Common myeloid progenitor, CD34-positive (primary cell): ENCODE data around the gene CCDC69.

Experiments used
- CTCF ChIA-PET: fragments of 350-600 bp; sonication (Branson Sonifier 250); formaldehyde crosslinking; loops from one replicate; lab custom pipeline; 2021; ENCODE audit warnings: antibody characterized with exemption; lab: Charles Lee
- POLR2A ChIA-PET: fragments of 350-600 bp; sonication (Branson Sonifier 250); formaldehyde crosslinking; loops from one replicate; lab custom pipeline; 2021; ENCODE audit warnings: antibody characterized with exemption; lab: Charles Lee
- DNase-seq, 3 donors: peaks; one replicate each; pipeline versions ENCODE4 v3.0.0 to v3.0.0-alpha.2; 2013
- H3K27ac ChIP-seq, 2 experiments: 1 replicate in 1 of 2; 2 replicates in 1 of 2; pipeline ENCODE4 v1.7.0; 2013; ENCODE audit warnings: inconsistent platforms in 2 of 2, low read length in 2 of 2, mild to moderate bottlenecking in 2 of 2, low read depth in 1 of 2, moderate library complexity in 1 of 2; ENCODE audit not compliant: severe bottlenecking in 2 of 2, insufficient read depth in 1 of 2, poor library complexity in 1 of 2
- H3K27me3 ChIP-seq, 5 experiments: replicated peaks in 2 of 5; 1 replicate in 3 of 5; 2 replicates in 2 of 5; pipeline versions ENCODE4 v1.6.1 to v1.7.0; 2013; ENCODE audit warnings: low read length in 4 of 5, mild to moderate bottlenecking in 2 of 5, moderate library complexity in 2 of 5, inconsistent platforms in 1 of 5; ENCODE audit not compliant: insufficient read depth in 5 of 5, control insufficient read depth in 4 of 5
- H3K36me3 ChIP-seq, 4 experiments: 1 replicate in 2 of 4; 2 replicates in 2 of 4; pipeline versions ENCODE4 v1.6.1 to v1.7.0; 2013; ENCODE audit warnings: low read length in 3 of 4, control low read depth in 1 of 4, mild to moderate bottlenecking in 1 of 4; ENCODE audit not compliant: control insufficient read depth in 4 of 4, insufficient read depth in 4 of 4
- H3K4me1 ChIP-seq, 4 experiments: 1 replicate in 3 of 4; 2 replicates in 1 of 4; pipeline versions ENCODE4 v1.6.1 to v1.7.1; 2013; ENCODE audit warnings: low read length in 3 of 4, mild to moderate bottlenecking in 3 of 4, control low read depth in 1 of 4, inconsistent platforms in 1 of 4, moderate library complexity in 1 of 4; ENCODE audit not compliant: control insufficient read depth in 4 of 4, insufficient read depth in 4 of 4; ENCODE audit errors: control extremely low read depth in 1 of 4
- H3K4me3 ChIP-seq, 7 experiments: 1 replicate in 4 of 7; 2 replicates in 3 of 7; pipeline versions ENCODE4 v1.5.1 to v1.7.0; 2013; ENCODE audit warnings: mild to moderate bottlenecking in 7 of 7, low read length in 6 of 7, moderate library complexity in 6 of 7, inconsistent platforms in 2 of 7, low read depth in 2 of 7, control low read depth in 1 of 7; ENCODE audit not compliant: insufficient read depth in 4 of 7, control insufficient read depth in 1 of 7; ENCODE audit errors: extremely low read depth in 1 of 7
- H3K9me3 ChIP-seq, 5 experiments: 1 replicate in 4 of 5; 2 replicates in 1 of 5; pipeline versions ENCODE4 v1.6.1 to v1.7.1; 2013; ENCODE audit warnings: low read length in 4 of 5, mild to moderate bottlenecking in 2 of 5, inconsistent platforms in 1 of 5, low read depth in 1 of 5, moderate library complexity in 1 of 5; ENCODE audit not compliant: control insufficient read depth in 4 of 5, insufficient read depth in 2 of 5; ENCODE audit errors: control extremely low read depth in 1 of 5
- WGBS: methylation state at CpG from one replicate; pipeline ENCODE4 v1.1.5; 2013; ENCODE audit not compliant: insufficient coverage; 5-methylcytosine and 5-hydroxymethylcytosine counted together

Gene CCDC69

GRCh38 chr5:151213803-151214613 lies 9.9 kb downstream of the CCDC69 start:
- peaks cover 34 to 76% (median 63%) of the 10 kb centered on the region in 4 experiments for H3K4me1 ChIP-seq
- peaks cover 0 to 7% (median 4%) of the 10 kb centered on the region in 4 experiments for H3K36me3 ChIP-seq
- DNase-seq = peak; percentile 86 to 95 (median 93)
- ChIA-PET POLR2A (interaction anchor here (0.8 to 2.4 kb wide), 7 partner anchors 9 to 118 kb away, joined by 3 to 10 read pairs (median 3); partner anchors contain the start of genes ANXA6 and GM2A), CTCF (interaction anchor here (0.8 to 3.8 kb wide), 7 partner anchors 9 to 98 kb away, joined by 3 to 43 read pairs (median 3); partner anchors contain the start of gene CCDC69)
- peak overlapping the region; percentile 66 to 85 for H3K27ac ChIP-seq
- no peaks in the 10 kb centered on the region for H3K27me3 ChIP-seq
- H3K9me3 ChIP-seq = no peaks in the 10 kb centered on the region
- WGBS = 0% methylated on average over 3 of the region's 9 CpGs
- H3K4me3 ChIP-seq = peak overlapping the region in 6 of 7 experiments; percentile 22 to 64 (median 42)

- DNase-seq = no peak
- Histone ChIP-seq H3K27me3 (no peaks in the 10 kb centered on the region), H3K4me3 (peak overlapping the region in 2 of 7 experiments; percentile 22 to 42), H3K9me3 (no peaks in the 10 kb centered on the region), H3K36me3 (peaks cover 0 to 7% (median 4%) of the 10 kb centered on the region in 4 experiments), H3K27ac (peak overlapping the region in 1 of 2 experiments; percentile 25), H3K4me1 (peaks cover 40 to 73% (median 67%) of the 10 kb centered on the region in 4 experiments)
- ChIA-PET CTCF (interaction anchor here (0.7 to 3.7 kb wide), 12 partner anchors 8 to 161 kb away, joined by 3 to 43 read pairs (median 5); partner anchors contain the start of gene CCDC69), POLR2A (interaction anchor here (0.5 kb wide), 1 partner anchor 14 kb away, joined by 3 read pairs; no protein-coding TSS in a partner anchor)
- 50% methylated on average over 2 of the region's 3 CpGs for WGBS
Measured at GRCh38 chr5:151212406-151212798, 11.5 kb downstream of the CCDC69 start.

- Histone ChIP-seq H3K36me3 (peaks cover 0 to 9% (median 3%) of the 10 kb centered on the region in 4 experiments), H3K4me1 (peaks cover 22 to 46% (median 39%) of the 10 kb centered on the region in 4 experiments), H3K27me3 (no peaks in the 10 kb centered on the region), H3K4me3 (no peak overlapping the region), H3K9me3 (no peaks in the 10 kb centered on the region), H3K27ac (peak overlapping the region in 1 of 2 experiments; percentile 58)
- 9% methylated on average over 4 of the region's 5 CpGs for WGBS
- DNase-seq = peak in 1 of 3 donors; percentile 12
- POLR2A ChIA-PET = no interaction called here
- CTCF ChIA-PET = interaction anchor here (0.8 to 2.5 kb wide), 7 partner anchors 14 to 83 kb away, joined by 3 to 15 read pairs (median 4); partner anchors contain the start of gene CCDC69
Measured at GRCh38 chr5:151208481-151208914, 15.4 kb downstream of the CCDC69 start.

- Histone ChIP-seq H3K4me1 (peaks cover 15 to 23% (median 18%) of the 10 kb centered on the region in 4 experiments), H3K36me3 (peaks cover 0 to 27% (median 14%) of the 10 kb centered on the region in 4 experiments), H3K27me3 (no peaks in the 10 kb centered on the region), H3K27ac (no peak overlapping the region), H3K4me3 (no peak overlapping the region), H3K9me3 (no peaks in the 10 kb centered on the region)
- ChIA-PET CTCF (interaction anchor here (0.6 kb wide), 1 partner anchor 36 kb away, joined by 4 read pairs; no protein-coding TSS in a partner anchor), POLR2A (no interaction called here)
- WGBS = 92% methylated on average over 6 of the region's 10 CpGs
- no peak for DNase-seq
Measured at GRCh38 chr5:151205411-151205810, 18.5 kb downstream of the CCDC69 start.

GRCh38 chr5:151204051-151204450 lies 19.8 kb downstream of the CCDC69 start:
- no peak overlapping the region for H3K27ac ChIP-seq
- CTCF ChIA-PET = interaction anchor here (1.0 to 1.4 kb wide), 2 partner anchors 9 to 54 kb away, joined by 3 read pairs; no protein-coding TSS in a partner anchor

GRCh38 chr5:151202381-151203139 lies 21.3 kb downstream of the CCDC69 start:
- CTCF ChIA-PET = interaction anchor here (1.0 to 2.5 kb wide), 6 partner anchors 9 to 37 kb away, joined by 3 to 8 read pairs (median 4); partner anchors contain the start of gene CCDC69
- Histone ChIP-seq H3K27me3 (no peaks in the 10 kb centered on the region), H3K36me3 (peaks cover 8 to 47% (median 29%) of the 10 kb centered on the region in 4 experiments), H3K9me3 (no peaks in the 10 kb centered on the region), H3K27ac (no peak overlapping the region), H3K4me1 (peaks cover 5 to 8% (median 6%) of the 10 kb centered on the region in 4 experiments), H3K4me3 (no peak overlapping the region)
- WGBS = 72% methylated on average over 5 of the region's 5 CpGs
- DNase-seq = no peak
- POLR2A ChIA-PET = interaction anchor here (0.7 kb wide), 1 partner anchor 32 kb away, joined by 5 read pairs; no protein-coding TSS in a partner anchor

More at GRCh38 chr5:151204051-151204450, 19.8 kb downstream of the CCDC69 start:
- H3K36me3 ChIP-seq = peaks cover 3 to 38% (median 22%) of the 10 kb centered on the region in 4 experiments
- DNase-seq = no peak
- POLR2A ChIA-PET = no interaction called here
- no peak overlapping the region for H3K4me3 ChIP-seq
- 100% methylated on average over 1 of the region's 5 CpGs for WGBS
- H3K4me1 ChIP-seq = peaks cover 12 to 18% (median 15%) of the 10 kb centered on the region in 4 experiments
- no peaks in the 10 kb centered on the region for H3K27me3 ChIP-seq
- H3K9me3 ChIP-seq = no peaks in the 10 kb centered on the region
